Lower leg skin (tissue), 4 donors: ENCODE data around the gene LGR4. TPM values are rescaled to one million over a fixed set of nuclear protein-coding genes. Genes with fewer than 3 reads are reported as not detected.
"Not testable (repeated sequence)": the region's sequence is repeated elsewhere in the genome, so short reads cannot be mapped to it uniquely, and the experiment has no call there.

Source experiments
- DNase-seq, 2 donors: peaks; one replicate each; pipeline ENCODE4 v3.0.0-alpha.2; 2019; ENCODE audit warnings: low spot score in 2 of 2
- H3K4me3 ChIP-seq: fragments of 200-600 bp; sonication (generic); 2 replicates; pipeline ENCODE4 v1.5.1; 2017; ENCODE audit warnings: mild to moderate bottlenecking, low read depth; ENCODE audit not compliant: poor library complexity, severe bottlenecking
- CTCF ChIP-seq, 3 donors: fragments of 450-650 bp; IDR thresholded peaks; one replicate each; pipeline ENCODE4 v1.5.1; 2016; ENCODE audit warnings: antibody characterized with exemption in 3 of 3, mild to moderate bottlenecking in 3 of 3, moderate library complexity in 2 of 3
- POLR2A ChIP-seq, 2 donors: fragments of 450-650 bp; IDR thresholded peaks; one replicate each; pipeline ENCODE4 v1.6.1; 2016 to 2017; ENCODE audit warnings: antibody characterized with exemption in 2 of 2, mild to moderate bottlenecking in 1 of 2, moderate library complexity in 1 of 2
- WGBS, 2 donors: methylation state at CpG; one replicate each; pipeline ENCODE4 v1.1.5; 2018; 5-methylcytosine and 5-hydroxymethylcytosine counted together
- intact Hi-C: fragments of 100-400 bp; cut with DNase I; formaldehyde crosslinking; loops from one replicate; pipeline ENCODE4 v1.15.0; 2023; ENCODE audit warnings: low total_unique reads
- total RNA-seq, 4 donors: library from RNA; depleted of rRNA; stranded (reverse); fragments of >200 nt; gene quantifications; one replicate each; pipeline ENCODE4 v1.1.0, GENCODE V29; 2016

Gene LGR4
- total RNA-seq, 4 donors from 2014 or later, result 32.0 to 70.2 (median 50.4) TPM

DNA sequence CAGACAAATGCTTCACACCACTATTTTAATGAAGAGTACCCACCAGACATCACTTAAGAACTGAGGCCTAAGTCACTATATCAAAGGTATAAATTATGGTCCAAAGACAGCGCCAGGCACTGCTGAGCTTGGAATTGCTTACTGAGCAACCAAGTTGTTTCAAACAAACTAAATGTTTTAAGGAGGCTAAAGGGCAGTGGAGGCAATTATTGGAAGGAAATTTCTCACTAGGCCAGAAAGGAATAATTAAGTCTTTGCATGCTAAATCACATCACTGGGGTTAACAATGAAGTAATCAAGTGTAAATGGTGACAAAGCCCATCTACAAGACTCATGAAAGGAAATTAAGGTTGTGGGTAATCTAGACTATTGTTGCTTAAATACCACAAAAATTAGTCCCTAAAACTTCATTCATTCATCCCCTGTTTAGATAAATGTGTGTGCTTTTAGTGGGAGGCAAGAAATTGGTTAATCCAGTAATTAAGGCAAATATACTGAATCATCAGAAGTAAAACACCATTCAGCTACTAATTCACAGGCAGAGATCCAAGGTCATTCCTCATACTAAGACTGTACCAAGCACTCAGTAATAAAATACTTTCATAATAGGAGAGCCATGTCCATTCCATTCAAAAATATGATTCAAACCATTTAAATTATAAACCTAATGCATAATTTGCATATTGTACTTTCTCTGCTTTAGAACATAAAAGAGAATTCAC lies 21.2 kb downstream of the LGR4 start:
- DNase-seq, result no peak
- intact Hi-C loops, result no loop called here
- no peak for TF ChIP-seq CTCF (IDR thresholded peaks at IDR 0.05)
- TF ChIP-seq POLR2A (IDR thresholded peaks at IDR 0.05), result no peak
- H3K4me3 ChIP-seq, result no peak overlapping the region
- WGBS, 2 donors, result 83 to 85% methylated on average over 1 of the region's 1 CpG

GRCh38 chr11:27448184-27448540 lies 24.4 kb downstream of the LGR4 start:
- WGBS, 2 donors, result 91 to 96% methylated on average over 5 of the region's 5 CpGs
- H3K4me3 ChIP-seq, DNase-seq, intact Hi-C loops: not testable (repeated sequence)

GRCh38 chr11:27447288-27448183 lies 25.1 kb downstream of the LGR4 start:
- TF ChIP-seq POLR2A (IDR thresholded peaks at IDR 0.05) (no peak), CTCF (IDR thresholded peaks at IDR 0.05) (no peak)
- H3K4me3 ChIP-seq, result no peak overlapping the region
- 75 to 81% methylated on average over 5 of the region's 5 CpGs for WGBS, 2 donors
- intact Hi-C loops, result no loop called here
- no peak for DNase-seq

- DNase-seq, result no peak
- whole genome bisulfite sequencing, 2 donors, result 93 to 96% methylated on average over 4 of the region's 4 CpGs
- TF ChIP-seq POLR2A (IDR thresholded peaks at IDR 0.05) (no peak), CTCF (IDR thresholded peaks at IDR 0.05) (no peak)
- H3K4me3 ChIP-seq, result no peak overlapping the region
- intact Hi-C loops, result no loop called here
These were observed 27.0 kb downstream of the LGR4 start for GRCh38 chr11:27445625-27446024.

- WGBS, 2 donors, result 76 to 81% methylated on average over 2 of the region's 2 CpGs
- intact Hi-C loops, result no loop called here
- TF ChIP-seq POLR2A (IDR thresholded peaks at IDR 0.05) (no peak), CTCF (IDR thresholded peaks at IDR 0.05) (no peak)
- no peak overlapping the region for H3K4me3 ChIP-seq
- DNase-seq, result no peak
These were observed 27.8 kb downstream of the LGR4 start for GRCh38 chr11:27444801-27445215.

DNA sequence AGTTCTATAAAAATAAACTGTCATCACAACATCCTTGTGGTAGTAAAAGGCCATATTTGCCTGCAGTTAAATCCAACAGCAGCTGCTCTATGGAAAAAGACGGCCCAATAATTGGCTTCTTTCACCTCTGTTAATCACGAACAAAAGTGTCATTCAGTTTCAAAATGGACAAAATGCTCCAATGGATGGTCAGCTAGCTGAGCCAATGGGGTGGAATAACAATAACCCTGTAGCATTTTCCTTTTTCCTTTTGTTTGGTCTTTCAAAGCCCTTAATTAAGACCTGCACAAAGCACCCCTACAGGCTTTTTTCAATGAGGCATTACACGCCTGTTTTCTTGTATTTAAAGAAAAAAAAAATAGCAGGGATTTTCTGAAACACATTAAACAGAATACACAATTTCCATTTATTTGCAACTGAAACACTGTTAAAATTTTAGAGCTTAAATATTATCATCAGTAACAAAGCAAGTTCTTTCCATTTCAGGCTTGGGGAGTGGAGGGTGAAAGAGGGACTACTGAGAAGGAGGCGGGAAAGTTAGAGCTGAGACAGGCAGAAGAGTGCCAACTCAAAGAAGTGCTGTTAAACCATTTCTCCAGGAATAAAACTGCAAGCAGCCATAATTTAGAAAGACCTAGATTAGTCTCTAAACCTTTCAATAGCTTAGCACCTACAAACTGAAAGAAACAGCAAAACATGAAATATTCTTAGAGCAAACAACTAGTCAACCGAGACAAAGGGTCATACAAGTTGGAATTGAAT lies 28.7 kb downstream of the LGR4 start:
- no peak for DNase-seq
- intact Hi-C loops, result no loop called here
- no peak overlapping the region for H3K4me3 ChIP-seq
- no peak for TF ChIP-seq POLR2A (IDR thresholded peaks at IDR 0.05)
- no peak for TF ChIP-seq CTCF (IDR thresholded peaks at IDR 0.05)
- 56 to 57% methylated on average over 5 of the region's 5 CpGs for WGBS, 2 donors
